Stimulated activated CD8-positive, alpha-beta memory T cell treated with anti-CD3 and anti-CD28 coated beads, Interleukin-4, amount 100 ng/mL, for 48 hours (primary cell): Measurements from ENCODE around the gene PAWR.
"Not testable (repeated sequence)": the region's sequence is repeated elsewhere in the genome, so short reads cannot be mapped to it uniquely, and the experiment has no call there.

Experiments used
- DNase-seq: peaks from one replicate; pipeline ENCODE4 v3.0.0-alpha.2; 2020

The PAWR gene

GRCh38 chr12:79547044-79547734, 143.6 kb downstream of the PAWR start:
- DNase-seq: no peak

DNA sequence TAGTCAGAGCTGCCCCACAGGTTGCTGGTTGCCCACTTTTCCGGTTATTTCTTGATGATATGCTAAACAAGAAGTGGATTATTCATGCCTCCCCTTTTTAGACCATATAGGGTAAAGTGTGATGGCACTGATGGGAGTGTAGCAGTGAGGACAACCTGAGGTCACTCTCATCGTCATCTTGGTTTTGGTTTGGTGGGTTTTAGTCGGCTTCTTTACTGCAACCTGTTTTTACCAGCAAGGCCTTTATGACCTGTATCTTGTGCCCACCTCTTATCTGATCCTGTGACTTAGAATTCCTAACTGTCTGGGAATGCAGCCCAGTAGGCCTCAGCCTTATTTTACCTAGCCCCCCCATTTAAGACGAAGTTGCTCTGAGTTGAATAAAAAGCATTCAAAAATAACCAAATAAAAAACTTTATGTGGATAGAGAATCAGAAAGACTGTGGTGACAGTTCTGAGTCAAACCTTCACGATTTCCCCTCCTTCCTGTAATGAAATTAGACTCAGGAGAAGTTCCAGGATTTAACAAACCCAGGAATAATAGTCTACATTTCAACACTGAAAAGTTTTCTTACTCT, 144.2 kb downstream of the PAWR start:
- no peak for DNase-seq

DNA sequence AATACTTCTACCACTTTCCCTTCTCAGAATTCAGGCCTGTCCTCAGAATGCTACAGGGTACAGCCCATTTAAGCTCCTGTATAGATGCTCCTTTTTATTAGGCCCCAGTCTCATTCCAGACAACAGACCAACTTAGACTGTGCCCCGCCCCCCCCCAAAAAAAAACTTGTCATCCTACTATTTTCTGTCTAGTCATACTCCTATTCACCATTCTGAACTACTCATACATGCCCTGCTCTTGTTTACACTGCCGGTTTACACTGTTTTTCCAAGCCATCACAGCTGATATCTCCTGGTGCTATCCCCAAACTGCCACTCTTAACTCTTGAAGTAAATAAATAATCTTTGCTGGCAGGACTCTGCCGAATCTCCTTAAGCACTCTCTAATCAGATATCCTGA, 146.3 kb downstream of the PAWR start:
- DNase-seq: not testable (repeated sequence)

DNA sequence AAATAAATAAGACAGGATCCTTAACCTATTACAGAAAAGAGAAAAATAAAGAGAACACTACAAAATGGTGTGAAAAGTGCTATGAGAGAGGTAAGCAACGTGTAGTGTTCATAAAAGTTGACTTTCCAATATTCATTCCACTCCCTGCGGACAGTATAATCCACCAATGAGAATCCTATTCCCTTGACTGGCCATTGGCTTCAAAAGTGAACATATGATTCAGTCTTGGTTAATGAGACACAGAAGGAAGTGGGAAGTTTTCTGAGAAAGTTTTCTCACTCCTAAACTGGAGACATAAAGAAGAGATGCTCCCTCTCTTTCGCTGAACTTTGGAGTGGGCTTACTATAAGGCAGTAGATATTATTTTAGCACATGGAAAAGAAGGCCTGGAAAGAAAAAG, 153.1 kb downstream of the PAWR start:
- no peak for DNase-seq

DNA sequence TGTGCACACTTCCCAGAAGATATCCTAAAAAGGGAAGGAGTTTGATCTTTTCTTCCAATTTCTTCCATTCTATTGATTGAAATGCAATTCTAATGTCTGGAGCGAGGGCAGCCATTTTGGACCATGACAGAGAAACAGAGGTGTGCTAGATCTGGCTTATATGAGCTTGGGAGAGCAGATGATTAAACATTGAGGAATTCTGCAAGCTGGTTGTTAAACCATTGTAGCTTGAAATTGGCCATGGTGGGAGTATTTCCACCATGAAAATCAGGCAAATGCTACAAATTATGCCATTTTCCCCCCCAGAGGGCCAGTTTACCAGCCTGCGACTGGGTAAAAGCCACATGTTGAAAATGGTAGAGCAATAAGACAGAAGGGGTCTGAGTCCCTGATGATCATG, 155.0 kb downstream of the PAWR start:
- DNase-seq: no peak
